ENCODE results near the gene EMX2. TPM values are rescaled to one million over a fixed set of nuclear protein-coding genes. Genes with fewer than 3 reads are reported as not detected.

Gene EMX2
- total and polyA plus RNA-seq, 10 of the 15 experiments (the other 5 are each of a cell fraction or from before 2014, with no cell fraction given) = 0.12 TPM; not detected in 9

- CTCF ChIA-PET = interaction anchor here (0.9 to 3.2 kb wide), 9 partner anchors 10 to 567 kb away, joined by 3 to 31 read pairs (median 5); no protein-coding TSS in a partner anchor
- SMC1A ChIA-PET (ENCODE audit: uncharacterized antibody, unreplicated experiment) = interaction anchor here (0.9 to 3.5 kb wide), 18 partner anchors 9 to 566 kb away, joined by 3 to 30 read pairs (median 10); no protein-coding TSS in a partner anchor
- Histone ChIP-seq H3K27me3 (replicated peaks in 1 of 2; ENCODE audit: control insufficient read depth in 2 of 2, insufficient read depth in 2 of 2, low read length in 1 of 2) (peaks cover 14 to 23% of the 10 kb centered on the region in 2 experiments), H3K4me3 (no peak overlapping the region), H3K4me2 (ENCODE audit: control insufficient read depth, insufficient read depth) (no peak overlapping the region), H3K27ac (ENCODE audit: control insufficient read depth, insufficient read depth) (no peak overlapping the region), H4K20me1 (ENCODE audit: control insufficient read depth, insufficient read depth) (no peaks in the 10 kb centered on the region), H3K79me2 (ENCODE audit: control insufficient read depth, insufficient read depth, low read length) (no peaks in the 10 kb centered on the region), H3K9me3 (replicated peaks; ENCODE audit: control insufficient read depth, insufficient read depth, low read length) (no peaks in the 10 kb centered on the region; the same call in 2 of the 3 replicates), H3K36me3 (ENCODE audit: control insufficient read depth in 2 of 2, insufficient read depth in 2 of 2, low read length in 1 of 2) (no peaks in the 10 kb centered on the region), H3K9ac (ENCODE audit: control insufficient read depth, insufficient read depth, low read length) (no peak overlapping the region), H2AFZ (ENCODE audit: control insufficient read depth, low read depth, low read length) (no peak overlapping the region), H3K4me1 (ENCODE audit: control insufficient read depth, insufficient read depth, low read length) (peaks cover 7% of the 10 kb centered on the region)
- ATAC-seq (no peak), FAIRE-seq (no peak), DNase-seq (ENCODE audit: low read depth, low spot score) (no peak)
- in situ Hi-C loops (cut with MboI) (no loop called here), intact Hi-C loops (cut with micrococcal nuclease; ENCODE audit: unreplicated experiment) (loop anchor here (5.0 kb wide), 1 partner anchor 568 kb away; no protein-coding TSS in a partner anchor)
- TF ChIP-seq POU2F2 (IDR thresholded peaks at IDR 0.05; ENCODE audit: borderline replicate concordance, low read depth, low read length) = peak; percentile 68; the same call in 1 of the 3 replicates
- TF ChIP-seq ASH2L (IDR thresholded peaks at IDR 0.05; ENCODE audit: borderline replicate concordance, low read depth) = no peak
- 12% methylated on average over 9 of the region's 9 CpGs for WGBS (ENCODE audit: insufficient coverage, insufficient replicate concordance, low lambda C conversion rate, missing lambda C conversion rate)
- RAD21 ChIA-PET (ENCODE audit: unreplicated experiment) = interaction anchor here (1.2 to 6.7 kb wide), 11 partner anchors 8 to 312 kb away, joined by 3 to 55 read pairs (median 8); no protein-coding TSS in a partner anchor
- POLR2A ChIA-PET = no interaction called here
- BruUV-seq (replicated peaks) = no TSS peak
Observed at GRCh38 chr10:117539361-117539773, 3.2 kb upstream of the EMX2 start.

DNA sequence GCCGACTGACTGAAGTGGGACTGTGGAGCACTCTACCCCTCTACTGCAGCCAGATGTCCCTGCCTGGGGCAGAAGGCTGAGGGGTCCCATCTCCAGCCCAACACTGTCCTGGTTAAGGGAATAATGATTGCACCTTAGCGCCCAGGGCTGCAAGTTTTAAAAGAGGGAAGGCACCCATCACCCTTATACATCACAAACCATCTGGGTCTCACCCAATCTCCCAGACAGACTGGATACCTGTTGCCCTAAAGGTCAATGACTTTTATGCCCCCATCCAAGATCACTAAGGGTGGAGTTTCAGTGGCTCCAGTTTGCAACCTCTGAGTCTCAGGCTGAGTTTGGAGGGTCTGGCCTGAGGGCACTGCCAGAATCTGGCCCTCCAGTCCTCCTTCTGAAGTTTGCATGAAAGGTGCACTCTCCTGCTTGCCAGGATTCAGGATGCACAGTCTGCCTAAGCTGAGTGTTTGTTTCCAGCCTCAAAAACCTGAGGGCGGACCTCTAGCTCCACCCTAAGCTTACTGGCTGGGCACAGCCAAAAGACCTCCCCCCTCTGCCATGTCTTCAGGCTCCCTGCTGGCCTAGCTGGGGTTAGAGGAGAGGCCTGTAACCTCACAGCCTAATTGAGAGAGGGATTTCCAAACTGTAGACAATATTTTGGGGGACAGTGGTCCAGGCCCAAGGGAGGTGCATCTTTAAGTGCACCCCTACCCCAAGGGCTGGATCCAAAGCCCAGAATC lies 2.5 kb upstream of the EMX2 start:
- no peaks in the 10 kb centered on the region for H3K36me3 ChIP-seq (ENCODE audit: control insufficient read depth in 2 of 2, insufficient read depth in 2 of 2, low read length in 1 of 2)
- peaks cover 7% of the 10 kb centered on the region for H3K4me1 ChIP-seq (ENCODE audit: control insufficient read depth, insufficient read depth, low read length)
- peaks cover 18 to 30% of the 10 kb centered on the region in 2 experiments for H3K27me3 ChIP-seq (replicated peaks in 1 of 2; ENCODE audit: control insufficient read depth in 2 of 2, insufficient read depth in 2 of 2, low read length in 1 of 2)
- H3K27ac ChIP-seq (ENCODE audit: control insufficient read depth, insufficient read depth) = no peak overlapping the region
- BruUV-seq (replicated peaks) = no TSS peak
- ATAC-seq = no peak
- DNase-seq (ENCODE audit: low read depth, low spot score) = no peak
- no peaks in the 10 kb centered on the region for H3K79me2 ChIP-seq (ENCODE audit: control insufficient read depth, insufficient read depth, low read length)
- no peaks in the 10 kb centered on the region for H4K20me1 ChIP-seq (ENCODE audit: control insufficient read depth, insufficient read depth)
- whole genome bisulfite sequencing (ENCODE audit: insufficient coverage, insufficient replicate concordance, low lambda C conversion rate, missing lambda C conversion rate) = 25% methylated on average over 3 of the region's 3 CpGs
- SMC1A ChIA-PET (ENCODE audit: uncharacterized antibody, unreplicated experiment) = interaction anchor here (1.2 to 3.5 kb wide), 9 partner anchors 11 to 120 kb away, joined by 3 to 30 read pairs (median 12); no protein-coding TSS in a partner anchor
- no peak overlapping the region for H3K4me3 ChIP-seq
- no peak overlapping the region for H3K9ac ChIP-seq (ENCODE audit: control insufficient read depth, insufficient read depth, low read length)
- in situ Hi-C loops (cut with MboI) (no loop called here), intact Hi-C loops (cut with micrococcal nuclease; ENCODE audit: unreplicated experiment) (loop anchor here (5.0 to 10.0 kb wide), 3 partner anchors 115 to 567 kb away; no protein-coding TSS in a partner anchor)
- H2AFZ ChIP-seq (ENCODE audit: control insufficient read depth, low read depth, low read length) = no peak overlapping the region
- no peak overlapping the region for H3K4me2 ChIP-seq (ENCODE audit: control insufficient read depth, insufficient read depth)
- no peaks in the 10 kb centered on the region; the same call in 2 of the 3 replicates for H3K9me3 ChIP-seq (replicated peaks; ENCODE audit: control insufficient read depth, insufficient read depth, low read length)
- CTCF ChIA-PET = interaction anchor here (0.7 to 3.2 kb wide), 5 partner anchors 29 to 364 kb away, joined by 3 to 16 read pairs (median 3); no protein-coding TSS in a partner anchor
- RAD21 ChIA-PET (ENCODE audit: unreplicated experiment) = interaction anchor here (2.2 to 6.7 kb wide), 2 partner anchors 115 to 134 kb away, joined by 8 to 55 read pairs; no protein-coding TSS in a partner anchor
- POLR2A ChIA-PET = no interaction called here
- no peak for FAIRE-seq
- TF ChIP-seq, protein P1, sequence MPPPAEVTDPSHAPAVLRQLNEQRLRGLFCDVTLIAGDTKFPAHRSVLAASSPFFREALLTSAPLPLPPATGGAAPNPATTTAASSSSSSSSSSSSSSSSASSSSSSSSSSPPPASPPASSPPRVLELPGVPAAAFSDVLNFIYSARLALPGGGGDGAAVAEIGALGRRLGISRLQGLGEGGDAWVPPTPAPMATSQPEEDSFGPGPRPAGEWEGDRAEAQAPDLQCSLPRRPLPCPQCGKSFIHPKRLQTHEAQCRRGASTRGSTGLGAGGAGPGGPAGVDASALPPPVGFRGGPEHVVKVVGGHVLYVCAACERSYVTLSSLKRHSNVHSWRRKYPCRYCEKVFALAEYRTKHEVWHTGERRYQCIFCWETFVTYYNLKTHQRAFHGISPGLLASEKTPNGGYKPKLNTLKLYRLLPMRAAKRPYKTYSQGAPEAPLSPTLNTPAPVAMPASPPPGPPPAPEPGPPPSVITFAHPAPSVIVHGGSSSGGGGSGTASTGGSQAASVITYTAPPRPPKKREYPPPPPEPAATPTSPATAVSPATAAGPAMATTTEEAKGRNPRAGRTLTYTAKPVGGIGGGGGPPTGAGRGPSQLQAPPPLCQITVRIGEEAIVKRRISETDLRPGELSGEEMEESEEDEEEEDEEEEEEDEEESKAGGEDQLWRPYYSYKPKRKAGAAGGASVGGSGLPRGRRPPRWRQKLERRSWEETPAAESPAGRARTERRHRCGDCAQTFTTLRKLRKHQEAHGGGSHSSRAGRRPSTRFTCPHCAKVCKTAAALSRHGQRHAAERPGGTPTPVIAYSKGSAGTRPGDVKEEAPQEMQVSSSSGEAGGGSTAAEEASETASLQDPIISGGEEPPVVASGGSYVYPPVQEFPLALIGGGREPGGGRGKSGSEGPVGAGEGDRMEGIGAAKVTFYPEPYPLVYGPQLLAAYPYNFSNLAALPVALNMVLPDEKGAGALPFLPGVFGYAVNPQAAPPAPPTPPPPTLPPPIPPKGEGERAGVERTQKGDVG (CRISPR knock-in tag; IDR thresholded peaks at IDR 0.05) = no peak
- TF ChIP-seq KAT2A (conservative IDR thresholded peaks at IDR 0.05; ENCODE audit: control insufficient read depth, low read depth, low read length) = no peak
- TF ChIP-seq CHD4 (IDR thresholded peaks at IDR 0.05) = no peak
- TF ChIP-seq, protein P2, sequence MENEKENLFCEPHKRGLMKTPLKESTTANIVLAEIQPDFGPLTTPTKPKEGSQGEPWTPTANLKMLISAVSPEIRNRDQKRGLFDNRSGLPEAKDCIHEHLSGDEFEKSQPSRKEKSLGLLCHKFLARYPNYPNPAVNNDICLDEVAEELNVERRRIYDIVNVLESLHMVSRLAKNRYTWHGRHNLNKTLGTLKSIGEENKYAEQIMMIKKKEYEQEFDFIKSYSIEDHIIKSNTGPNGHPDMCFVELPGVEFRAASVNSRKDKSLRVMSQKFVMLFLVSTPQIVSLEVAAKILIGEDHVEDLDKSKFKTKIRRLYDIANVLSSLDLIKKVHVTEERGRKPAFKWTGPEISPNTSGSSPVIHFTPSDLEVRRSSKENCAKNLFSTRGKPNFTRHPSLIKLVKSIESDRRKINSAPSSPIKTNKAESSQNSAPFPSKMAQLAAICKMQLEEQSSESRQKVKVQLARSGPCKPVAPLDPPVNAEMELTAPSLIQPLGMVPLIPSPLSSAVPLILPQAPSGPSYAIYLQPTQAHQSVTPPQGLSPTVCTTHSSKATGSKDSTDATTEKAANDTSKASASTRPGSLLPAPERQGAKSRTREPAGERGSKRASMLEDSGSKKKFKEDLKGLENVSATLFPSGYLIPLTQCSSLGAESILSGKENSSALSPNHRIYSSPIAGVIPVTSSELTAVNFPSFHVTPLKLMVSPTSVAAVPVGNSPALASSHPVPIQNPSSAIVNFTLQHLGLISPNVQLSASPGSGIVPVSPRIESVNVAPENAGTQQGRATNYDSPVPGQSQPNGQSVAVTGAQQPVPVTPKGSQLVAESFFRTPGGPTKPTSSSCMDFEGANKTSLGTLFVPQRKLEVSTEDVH (IDR thresholded peaks at IDR 0.05; ENCODE audit: low read depth, partially characterized antibody) = no peak
- TF ChIP-seq DPF2 (IDR thresholded peaks at IDR 0.05) = no peak

Measured in GM12878 (cell line).